Activated CD4-positive, CD25-positive, alpha-beta regulatory T cell treated with anti-CD3 and anti-CD28 coated beads, Interleukin-2, amount 50 U/mL, for 72 hours (primary cell): ENCODE results near the gene PSMD14.

Experiments
- DNase-seq: peaks from one replicate; pipeline ENCODE4 v3.0.0; 2021

PSMD14 gene

GRCh38 chr2:161421686-161422085, 113.5 kb downstream of the PSMD14 start:
- no peak for DNase-seq

DNA sequence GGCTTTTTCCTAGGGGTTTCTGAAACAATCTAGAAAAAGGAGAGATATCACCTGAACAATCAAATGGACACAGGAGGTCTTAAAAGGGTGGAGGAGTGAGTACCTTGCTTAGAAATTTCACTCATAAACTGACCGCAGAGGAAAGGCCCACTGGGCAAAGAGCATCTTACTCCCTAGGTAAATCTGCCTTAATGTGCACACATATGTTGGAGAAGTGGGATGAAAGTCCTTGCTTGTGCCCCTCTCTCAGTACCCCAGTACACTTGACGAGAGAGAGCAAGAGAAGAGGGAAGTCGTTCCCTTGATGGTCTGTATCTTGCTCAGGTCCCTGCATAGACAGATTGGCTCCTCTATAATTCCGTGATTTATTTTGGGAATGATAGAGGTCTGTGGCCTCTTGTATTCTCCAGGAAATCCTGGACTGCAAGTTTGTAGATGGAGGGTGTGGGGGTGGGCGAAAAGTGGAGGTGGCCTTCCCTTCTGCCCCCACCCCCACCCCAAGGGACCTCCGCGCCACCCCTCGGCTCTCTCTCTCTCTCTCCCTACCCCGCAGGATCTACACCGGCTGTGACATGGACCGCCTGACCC, 114.7 kb downstream of the PSMD14 start:
- DNase-seq = no peak

DNA sequence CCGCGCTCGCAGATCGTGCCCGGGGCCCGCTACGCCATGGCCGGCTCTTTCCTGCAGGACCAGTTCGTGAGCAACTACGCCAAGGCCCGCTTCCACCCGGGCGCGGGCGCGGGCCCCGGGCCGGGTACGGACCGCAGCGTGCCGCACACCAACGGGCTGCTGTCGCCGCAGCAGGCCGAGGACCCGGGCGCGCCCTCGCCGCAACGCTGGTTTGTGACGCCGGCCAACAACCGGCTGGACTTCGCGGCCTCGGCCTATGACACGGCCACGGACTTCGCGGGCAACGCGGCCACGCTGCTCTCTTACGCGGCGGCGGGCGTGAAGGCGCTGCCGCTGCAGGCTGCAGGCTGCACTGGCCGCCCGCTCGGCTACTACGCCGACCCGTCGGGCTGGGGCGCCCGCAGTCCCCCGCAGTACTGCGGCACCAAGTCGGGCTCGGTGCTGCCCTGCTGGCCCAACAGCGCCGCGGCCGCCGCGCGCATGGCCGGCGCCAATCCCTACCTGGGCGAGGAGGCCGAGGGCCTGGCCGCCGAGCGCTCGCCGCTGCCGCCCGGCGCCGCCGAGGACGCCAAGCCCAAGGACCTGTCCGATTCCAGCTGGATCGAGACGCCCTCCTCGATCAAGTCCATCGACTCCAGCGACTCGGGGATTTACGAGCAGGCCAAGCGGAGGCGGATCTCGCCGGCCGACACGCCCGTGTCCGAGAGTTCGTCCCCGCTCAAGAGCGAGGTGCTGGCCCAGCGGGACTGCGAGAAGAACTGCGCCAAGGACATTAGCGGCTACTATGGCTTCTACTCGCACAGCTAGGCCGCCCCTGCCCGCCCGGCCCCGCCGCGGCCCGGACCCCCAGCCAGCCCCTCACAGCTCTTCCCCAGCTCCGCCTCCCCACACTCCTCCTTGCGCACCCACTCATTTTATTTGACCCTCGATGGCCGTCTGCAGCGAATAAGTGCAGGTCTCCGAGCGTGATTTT, 115.5 kb downstream of the PSMD14 start:
- no peak for DNase-seq

- no peak for DNase-seq
Observed at GRCh38 chr2:161424394-161424769, 116.2 kb downstream of the PSMD14 start.

- DNase-seq = no peak
Observed at GRCh38 chr2:161424891-161425727, 116.9 kb downstream of the PSMD14 start.

DNA sequence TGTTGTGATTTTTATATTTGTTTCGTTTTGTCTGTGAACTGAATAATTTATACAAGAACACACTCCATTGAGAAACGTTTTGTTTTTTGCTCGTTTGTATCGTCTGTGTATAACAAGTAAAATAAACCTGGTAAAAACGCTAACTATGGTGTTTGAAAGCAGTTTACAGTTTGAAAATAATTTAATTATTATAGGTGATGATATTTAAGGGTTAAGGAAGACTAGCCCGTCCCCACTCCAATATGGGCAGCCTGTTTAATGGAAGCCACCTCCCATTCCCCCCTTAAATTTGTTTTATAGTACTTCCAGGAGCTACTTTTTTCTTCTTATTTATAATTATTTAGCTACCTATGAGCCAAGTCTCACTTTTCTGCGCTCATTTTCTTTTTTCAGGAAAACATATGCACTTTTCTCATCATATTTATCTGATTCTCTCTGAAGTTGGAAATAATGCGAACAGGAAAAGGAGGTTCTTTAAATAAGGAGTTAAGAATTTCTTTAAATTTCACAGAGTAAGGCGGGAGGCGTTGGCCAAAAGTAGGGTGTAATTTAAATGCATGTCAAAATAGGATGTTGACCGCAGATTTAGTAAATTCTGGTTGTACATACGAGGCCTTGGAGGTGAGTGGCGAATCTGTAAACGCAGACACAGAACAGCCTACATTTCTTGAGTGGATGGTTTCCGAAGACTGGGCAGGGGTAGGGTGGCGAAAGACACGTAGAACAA, 117.7 kb downstream of the PSMD14 start:
- no peak for DNase-seq

DNA sequence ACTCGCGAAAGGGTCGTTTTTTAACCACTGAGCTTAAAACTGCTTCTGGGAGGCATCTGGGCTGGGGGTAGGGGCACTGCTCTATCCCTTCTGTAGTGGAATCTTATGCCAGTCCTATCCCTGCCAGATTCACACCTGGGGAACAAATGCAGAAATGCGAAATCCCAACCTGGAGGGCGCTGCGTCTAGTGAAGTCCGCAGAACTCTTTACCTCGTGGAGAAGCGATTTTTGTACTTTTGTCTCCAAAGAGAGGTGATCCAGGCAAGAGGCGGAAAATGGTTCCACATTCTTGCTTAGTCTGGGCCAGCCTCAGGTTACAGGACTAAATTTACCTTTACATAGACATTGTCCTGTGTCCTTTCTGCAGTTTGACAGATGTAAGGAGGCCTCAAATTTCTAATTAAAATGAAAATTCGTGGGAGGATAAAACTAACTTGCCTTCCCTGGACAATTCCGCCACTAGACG, 118.3 kb downstream of the PSMD14 start:
- DNase-seq = no peak

DNA sequence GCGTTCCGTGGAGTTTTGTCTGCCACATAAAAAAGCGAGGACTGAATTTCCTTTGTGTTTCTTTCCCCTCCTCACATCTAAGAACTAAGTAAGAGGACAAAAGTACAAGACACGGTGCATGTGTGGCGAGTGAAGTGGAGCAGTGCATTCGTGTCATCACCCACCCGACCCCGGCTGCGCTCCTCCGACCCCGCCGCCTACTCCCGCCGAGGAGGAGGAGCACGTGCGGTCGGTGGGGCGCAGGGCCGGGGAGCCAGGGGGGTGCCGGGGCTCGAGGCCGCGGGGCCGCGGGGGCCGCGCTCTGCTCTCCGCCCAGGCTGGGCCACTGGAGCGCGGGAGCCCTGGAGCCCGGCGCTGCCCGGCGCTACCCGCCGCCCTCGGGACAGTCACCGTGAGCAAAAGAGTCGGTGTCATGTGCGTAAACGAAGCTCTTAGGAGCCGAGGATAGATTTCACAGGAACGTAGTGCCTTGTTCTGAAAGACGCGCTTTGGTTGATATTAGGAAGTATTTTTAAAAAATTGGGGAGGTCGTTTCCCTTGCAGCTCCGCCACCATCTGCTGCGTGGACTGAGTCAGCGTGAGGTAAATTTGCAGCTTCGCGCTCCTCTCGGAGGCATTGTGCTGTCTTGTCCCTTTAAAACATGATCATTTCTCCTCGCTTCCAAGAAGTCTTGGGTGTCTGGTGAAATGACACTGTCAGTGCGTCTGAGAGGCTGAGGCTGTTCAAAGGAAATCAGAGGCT, 118.9 kb downstream of the PSMD14 start:
- DNase-seq = no peak

DNA sequence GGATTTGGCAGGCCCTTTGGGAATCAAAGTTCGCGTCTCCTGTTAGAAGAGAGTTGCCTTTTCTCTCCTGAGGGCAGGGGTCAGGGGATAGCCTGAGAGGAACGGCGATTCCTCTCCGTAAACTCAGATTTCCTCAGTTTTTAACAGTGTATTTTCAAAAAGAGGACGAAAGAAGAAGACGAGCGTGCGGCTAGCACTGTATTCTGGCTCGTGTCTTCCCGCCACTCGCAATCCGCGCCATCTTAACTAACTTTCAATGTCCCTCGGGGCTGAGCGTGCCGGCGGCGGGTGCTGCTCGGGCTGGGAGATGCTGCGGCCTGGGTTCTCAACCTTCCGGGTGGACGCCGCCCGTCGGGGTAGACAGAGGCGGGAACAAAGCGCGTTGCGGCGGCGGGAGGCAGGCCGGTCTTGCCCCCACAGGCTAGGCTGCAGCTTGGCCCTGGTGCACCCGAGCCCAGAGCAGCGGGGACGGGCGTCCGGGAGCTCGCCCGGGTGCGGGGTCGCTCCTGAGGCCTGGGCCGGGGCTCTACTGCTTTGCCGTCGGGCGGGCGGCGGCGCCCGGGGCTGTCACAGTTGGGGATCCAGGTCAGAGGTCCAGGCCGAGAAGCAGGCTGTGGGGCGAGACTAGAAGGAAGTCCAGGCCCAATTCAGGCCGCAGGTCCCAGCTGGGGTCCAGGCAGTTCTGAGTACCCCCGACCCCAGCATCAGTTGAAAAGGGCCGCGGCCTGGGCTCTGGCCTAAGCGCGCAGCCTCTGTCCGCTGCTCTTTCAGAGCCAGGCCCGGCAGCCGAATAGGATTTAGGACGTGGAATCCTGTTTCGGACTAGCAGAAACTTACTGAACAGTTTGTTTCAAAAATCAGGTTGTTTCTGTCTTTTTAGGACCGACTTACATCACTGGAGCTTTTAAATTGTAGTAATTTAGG, 119.7 kb downstream of the PSMD14 start:
- no peak for DNase-seq

- DNase-seq = no peak
Observed at GRCh38 chr2:161430386-161430785, 122.2 kb downstream of the PSMD14 start.

- DNase-seq = no peak
Observed at GRCh38 chr2:161432107-161432506, 123.9 kb downstream of the PSMD14 start.

- DNase-seq = no peak
Observed at GRCh38 chr2:161434118-161434517, 125.9 kb downstream of the PSMD14 start.

- no peak for DNase-seq
Observed at GRCh38 chr2:161436411-161436810, 128.2 kb downstream of the PSMD14 start.

- no peak for DNase-seq
Observed at GRCh38 chr2:161438598-161438997, 130.4 kb downstream of the PSMD14 start.

DNA sequence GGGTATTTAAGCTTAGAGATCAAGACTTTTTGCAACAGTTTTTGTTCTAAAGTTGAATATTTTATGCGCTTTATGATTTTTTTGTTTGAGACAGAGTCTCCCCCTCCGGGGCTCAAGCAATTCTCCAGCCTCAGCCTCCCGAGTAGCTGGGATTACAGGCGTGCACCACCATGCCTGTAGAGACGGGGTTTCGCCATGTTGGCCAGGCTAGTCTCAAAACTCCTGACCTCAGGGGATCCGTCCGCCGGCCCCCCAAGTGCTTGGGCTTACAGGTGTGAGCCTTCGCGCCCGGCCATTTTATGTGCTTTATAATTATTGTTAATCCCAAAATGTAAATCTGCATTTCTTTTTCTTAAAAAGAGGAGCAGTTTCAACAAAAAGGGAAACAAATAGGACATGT, 136.9 kb downstream of the PSMD14 start:
- DNase-seq = no peak

GRCh38 chr2:161448431-161448830, 140.2 kb downstream of the PSMD14 start:
- DNase-seq = no peak
